HG02840 (cell line): ENCODE results near the gene RBSN.

Experiments
- ATAC-seq: cut with Tn5 transposase; IDR thresholded peaks from one replicate; pipeline ENCODE4 v1.9.1; 2021; ENCODE audit warnings: mild to moderate bottlenecking, moderate library complexity, moderate number of reproducible peaks; ENCODE audit not compliant: unreplicated experiment, low FRiP score

RBSN gene

DNA sequence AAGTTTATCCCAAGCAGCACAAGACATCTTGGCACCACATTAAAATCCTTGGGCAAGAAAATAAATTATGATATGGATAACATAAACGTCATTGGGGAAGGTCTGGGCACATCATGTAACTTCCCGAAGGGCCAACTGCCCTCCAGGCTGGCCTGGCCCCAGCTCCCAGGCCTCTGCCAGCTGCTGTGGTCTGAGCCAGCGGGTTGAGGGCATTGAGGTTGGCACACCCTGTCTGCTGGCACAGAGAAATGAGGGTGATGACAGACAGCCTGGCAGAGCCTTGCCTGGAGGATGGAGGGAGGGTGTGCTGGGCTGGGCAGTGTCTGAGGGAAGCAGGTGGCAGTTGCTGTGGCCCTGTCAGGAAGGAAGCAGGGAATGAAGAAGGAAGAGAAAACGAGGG is 3.3 kb upstream of the RBSN start:
- no peak for ATAC-seq

DNA sequence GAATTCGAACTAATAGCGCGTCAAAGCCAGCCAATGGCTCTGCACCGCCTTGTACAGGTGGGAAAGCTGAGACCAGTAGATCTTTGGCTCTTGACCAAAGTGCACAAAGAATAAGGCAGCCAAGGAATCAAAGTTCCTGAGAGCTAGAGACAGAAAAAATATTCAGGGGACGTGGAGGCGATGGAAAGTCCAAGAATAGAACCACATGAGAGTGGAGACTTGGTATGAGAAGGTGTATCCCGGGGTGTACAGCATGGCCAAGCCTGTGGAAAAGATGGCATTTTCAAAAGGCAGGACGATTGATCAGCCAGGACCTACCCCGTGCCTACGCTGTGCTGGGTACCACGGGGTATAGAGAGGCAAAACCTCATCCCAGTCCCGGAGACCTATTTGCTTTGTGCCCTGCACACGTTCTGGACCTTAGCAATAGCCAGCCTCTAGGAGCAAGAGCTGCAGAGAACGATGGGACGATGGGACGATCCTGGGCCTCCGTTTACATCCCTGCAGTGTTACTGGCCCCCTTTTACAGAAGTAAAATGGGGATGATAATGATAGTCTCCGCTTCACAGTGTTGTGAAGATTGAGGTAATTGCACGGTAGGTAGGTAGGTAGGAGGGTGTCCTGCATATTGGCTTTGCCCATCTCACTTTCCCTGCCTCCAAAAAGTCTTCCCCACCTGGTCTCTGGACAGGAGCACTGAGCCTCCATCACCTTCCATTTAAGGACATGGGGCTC is 583 bp upstream of the RBSN start:
- peak; percentile 24 for ATAC-seq

DNA sequence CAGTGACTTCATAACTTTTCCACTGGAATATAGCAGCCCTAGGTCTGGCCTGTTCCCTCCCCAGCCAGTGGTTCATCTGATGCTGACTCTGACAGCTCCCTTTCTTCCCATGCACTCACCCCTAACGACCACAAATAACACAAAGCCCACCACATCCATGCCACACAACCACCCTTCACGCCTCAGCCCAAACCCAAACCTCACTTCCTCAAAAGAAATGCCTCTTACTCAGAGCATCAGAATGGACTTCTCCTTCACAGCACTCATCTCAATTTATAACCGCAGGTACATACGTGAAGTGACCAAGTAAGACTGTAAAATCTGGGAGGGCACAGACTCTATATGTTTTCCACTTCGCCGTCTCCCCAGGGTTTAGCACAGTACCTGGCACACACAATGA is 1.1 kb downstream of the RBSN start:
- ATAC-seq = no peak

DNA sequence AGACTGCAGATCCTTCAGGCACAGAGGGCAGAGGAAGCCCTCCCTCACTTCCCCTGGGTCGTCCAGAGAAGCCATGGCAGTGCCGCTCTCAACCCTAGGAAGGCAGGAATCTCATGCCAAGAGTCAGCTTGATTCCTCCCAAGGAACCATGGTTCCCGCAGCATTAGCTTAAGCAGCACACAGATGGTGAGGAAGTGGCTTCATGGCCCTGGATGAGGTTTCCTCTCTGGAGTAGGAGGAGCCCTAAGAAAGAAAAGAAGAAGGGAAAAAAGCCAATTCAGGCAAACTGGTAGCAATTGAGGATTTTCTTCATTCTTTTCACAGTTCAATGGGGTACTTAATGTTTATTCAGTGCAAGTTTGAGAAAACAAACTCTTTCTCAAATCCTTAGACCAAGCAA is 2.9 kb downstream of the RBSN start:
- ATAC-seq = no peak

DNA sequence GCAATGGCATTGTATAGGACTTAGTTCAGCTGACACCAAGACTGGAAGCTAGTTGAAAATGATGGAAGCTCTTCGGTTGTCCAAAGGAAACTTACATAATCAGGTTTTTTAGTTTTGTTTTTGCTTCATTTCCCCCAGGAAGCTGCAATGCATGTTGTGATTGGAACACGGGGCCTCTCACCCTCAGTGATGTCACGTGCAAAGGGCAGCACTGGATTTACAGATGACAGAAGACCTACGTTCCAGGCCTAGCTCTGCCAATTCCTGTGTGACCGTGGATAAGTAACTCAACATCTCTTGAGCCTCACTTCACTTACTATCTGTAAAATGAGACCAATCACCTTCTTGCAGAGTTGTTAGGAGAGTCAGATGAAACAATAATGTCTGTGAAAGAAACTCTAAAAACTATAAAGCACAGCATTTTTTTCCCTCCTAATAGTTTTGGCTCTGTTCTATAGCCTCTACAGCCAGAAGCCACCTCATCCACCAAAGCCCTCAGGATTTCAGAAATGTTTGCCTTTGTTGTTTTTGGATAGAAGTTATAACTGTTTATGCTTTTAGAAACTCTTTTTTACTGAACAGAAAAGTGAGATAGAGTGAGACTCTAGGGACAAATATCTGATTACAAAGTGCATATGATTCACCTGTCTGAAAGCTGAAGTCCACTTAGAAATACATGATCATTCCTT is 4.6 kb downstream of the RBSN start:
- no peak for ATAC-seq

DNA sequence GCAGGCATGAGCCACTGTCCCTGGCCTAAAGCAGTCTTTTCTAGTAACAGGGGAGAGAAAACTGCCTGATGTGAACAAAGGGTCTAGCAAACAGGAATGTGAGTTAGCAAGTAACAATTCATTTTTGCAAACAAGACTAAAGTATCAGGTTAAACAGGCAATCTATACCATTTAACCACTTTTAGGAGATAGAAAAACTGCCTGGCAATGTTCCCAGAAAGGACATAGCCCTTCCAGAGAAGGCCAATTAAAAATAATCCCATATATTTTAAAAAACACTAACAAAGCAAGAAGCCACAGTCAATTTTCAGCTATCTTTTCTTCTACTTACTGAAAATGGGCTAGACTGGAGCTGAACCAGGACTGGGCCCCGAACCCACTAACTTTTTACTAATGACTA is 6.3 kb downstream of the RBSN start:
- ATAC-seq = no peak

DNA sequence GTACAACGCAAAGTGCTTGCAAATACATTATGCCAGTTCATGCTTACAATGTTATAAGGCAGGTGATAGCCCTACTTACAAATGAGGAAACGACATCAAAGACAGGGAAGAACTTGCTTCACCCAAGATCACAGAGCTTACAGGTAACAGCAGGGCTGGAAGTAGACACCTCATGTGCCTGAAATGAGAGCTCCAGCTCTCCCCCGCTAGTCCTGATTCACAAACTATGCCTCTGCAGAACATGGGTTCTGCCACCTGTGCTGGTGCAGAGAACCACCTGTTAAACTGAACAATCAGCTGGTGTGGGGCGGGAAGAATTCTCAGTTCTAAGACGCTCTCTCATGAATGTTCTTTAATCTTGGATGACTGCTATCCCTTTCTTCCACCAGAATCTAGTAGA is 7.4 kb downstream of the RBSN start:
- ATAC-seq = no peak

DNA sequence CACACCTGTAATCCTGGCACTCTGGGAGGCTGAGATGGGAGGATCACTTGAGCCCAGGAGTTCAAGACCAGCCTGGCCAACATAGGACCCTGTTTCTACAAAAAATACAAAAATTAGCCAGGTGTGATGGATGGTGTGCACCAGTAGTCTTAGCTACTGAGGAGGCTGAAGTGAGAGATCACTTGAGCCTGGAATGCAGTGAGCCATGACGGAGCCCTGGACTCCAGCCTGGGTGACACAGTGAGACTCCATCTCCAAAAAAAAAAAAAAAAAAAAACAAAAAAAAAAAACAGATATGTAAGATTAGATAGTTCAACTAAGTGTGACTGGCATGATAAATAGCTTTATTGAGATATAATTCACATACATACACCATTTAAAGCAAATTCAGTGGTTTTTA is 9.7 kb downstream of the RBSN start:
- no peak for ATAC-seq

DNA sequence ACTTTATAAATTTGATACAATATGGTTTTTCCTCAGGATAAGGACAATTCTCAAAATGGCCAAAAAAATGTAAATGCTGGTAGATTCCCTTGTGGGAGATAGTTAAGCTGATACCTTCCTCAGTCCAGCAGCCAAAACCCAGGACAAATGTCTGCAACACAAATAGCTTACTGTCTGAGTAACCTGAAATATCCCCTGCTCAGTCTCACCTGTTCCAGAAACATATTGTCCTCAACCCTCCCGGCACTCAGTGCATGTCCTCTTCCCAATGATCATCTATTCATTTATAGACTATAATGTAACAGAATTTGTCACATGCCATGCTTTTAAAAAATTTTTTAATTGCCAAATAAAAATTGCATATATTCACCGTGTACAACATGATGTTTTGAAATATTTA is 12.2 kb downstream of the RBSN start:
- no peak for ATAC-seq

DNA sequence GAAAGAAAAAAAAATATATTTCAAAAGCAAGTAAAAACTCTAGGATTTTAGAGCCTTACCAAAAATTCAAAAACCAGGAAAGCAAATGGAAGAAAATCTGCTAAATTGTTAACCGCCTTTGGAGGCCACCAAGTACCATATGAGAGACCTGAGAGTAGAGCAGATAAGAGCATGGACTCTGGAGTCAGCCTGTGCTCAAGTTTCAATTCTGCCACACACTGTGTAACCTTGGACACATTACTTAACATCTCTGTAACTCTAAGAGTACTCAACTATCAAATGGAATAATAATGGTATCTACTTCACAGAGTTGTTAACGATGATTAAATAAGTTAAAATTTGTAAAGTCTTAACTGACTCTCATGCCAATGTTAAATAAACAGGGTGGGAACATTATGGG is 12.7 kb downstream of the RBSN start:
- no peak for ATAC-seq

DNA sequence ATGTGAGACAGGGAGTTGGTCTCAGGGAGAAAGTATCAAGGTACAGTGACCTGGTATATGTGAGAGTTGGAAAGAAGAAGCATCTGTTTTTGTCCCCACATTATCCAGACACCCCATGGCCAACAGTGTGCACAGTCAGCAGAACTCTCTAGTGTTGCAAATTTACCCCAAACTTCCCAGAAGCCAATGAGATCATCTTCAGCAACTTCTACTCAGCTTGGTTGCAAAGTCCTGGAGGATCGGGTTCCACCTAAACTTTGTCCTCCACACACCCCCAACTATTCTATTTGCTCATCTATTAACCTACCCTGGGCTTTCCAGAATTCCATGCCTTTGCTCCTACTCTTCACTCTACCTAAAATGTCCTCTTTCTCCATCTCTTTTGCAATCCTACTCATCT is 15.7 kb downstream of the RBSN start:
- ATAC-seq = no peak

DNA sequence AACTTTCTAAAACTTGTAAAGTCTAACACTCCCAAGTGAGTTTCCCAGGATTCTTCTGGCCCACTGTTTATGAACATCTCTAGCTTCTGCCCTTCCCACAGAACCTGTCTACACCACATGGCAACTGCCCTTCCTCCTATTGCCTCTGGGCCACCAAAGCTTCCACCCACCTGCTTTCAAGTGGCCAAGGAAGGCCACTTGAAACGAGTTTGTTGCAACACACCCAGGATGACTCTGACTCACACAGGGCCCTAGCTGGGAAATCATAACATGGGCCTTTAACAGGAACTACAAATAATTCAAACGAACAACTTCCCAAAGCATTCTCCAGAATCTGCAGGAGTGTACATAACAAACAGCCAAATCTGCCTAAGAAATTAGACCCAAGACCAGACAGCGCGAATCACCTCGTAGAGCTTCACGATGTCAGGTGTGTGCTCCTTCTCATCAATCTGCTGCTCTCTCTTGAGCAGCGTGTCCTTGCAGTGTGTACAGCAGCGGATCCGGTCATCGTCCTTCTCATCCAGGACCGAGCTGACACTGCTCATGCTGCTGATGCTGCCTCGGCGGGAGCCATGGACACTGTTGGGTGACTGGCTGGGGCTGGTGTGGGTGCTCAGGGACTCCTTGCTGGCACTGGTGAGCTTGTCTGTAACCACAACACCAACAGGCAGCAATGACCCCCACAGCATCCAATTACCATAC is 16.8 kb downstream of the RBSN start:
- no peak for ATAC-seq

DNA sequence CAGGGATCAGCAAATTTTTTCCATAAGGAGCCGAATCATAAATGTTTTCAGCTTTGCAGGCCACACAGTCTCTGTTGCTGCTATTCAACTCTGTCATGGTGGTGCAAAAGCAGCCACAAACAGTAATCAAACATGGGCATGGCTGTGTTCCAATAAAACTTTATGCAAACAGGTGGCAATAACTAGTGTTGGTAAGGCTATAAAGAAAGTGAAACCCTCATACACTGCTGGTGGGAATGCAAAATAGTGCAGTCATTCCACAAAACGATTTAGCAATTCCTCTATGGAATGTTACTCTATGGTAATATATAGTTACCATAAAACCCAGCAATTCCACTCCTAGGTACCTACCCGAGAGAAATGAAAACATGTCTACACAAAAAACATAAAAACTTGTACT is 19.9 kb downstream of the RBSN start:
- no peak for ATAC-seq

DNA sequence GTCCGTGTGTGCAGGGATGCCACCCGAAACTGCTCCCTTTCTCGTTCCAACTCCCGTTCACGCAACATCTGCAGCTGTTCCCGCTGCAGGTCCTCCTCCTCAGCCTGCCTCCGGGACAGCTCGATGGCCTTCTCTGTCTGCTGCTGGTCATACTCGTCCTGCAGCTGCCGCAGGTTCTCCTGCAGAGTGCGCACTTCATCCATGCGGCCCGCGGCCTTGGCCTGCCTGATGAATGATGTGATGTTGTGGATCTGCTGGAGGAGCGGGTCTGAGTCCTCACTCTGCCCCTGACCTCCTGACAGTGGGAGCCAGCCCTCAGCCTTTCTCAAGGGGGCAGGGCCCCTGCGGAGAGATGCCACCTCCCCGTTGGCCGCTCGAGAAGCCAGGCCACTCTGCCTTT is 24.4 kb downstream of the RBSN start:
- ATAC-seq = no peak

DNA sequence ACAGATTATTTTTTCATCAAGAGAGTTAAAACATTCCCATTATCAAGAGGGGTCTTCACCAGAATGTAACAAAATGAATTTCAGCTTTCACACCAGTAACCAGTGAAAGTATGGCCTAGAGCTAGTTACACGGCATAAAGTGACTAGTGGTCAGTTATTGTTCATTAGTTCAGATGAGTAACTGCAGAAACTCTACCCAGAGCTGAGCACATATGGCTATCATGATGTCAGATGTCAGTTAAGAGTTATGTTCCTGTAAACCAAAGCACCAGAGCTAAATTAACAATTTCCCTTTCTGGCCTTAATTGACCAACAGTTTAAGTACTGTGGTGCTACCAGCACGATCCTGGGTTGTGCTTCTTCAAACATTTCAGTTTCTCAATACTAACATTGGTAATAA is 27.2 kb downstream of the RBSN start:
- ATAC-seq = no peak

DNA sequence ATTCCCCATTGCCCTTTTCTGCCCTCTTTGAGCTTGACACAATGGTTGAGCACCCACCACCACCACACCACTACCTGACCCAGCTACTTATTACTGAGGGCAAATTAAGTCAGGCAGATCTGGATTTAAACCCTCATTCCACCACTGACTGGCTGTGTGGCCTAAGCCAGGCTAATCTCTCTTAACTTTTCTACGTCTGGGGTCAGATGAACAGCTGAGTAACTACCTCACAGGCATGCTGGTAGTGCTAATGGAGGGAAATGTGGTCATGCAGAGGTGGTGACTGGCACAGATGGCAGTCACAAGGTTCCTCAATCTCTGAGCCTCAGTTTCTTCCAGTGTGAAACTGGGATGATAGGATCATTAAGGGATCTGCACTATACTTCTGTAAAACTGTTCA is 29.5 kb downstream of the RBSN start:
- no peak for ATAC-seq

DNA sequence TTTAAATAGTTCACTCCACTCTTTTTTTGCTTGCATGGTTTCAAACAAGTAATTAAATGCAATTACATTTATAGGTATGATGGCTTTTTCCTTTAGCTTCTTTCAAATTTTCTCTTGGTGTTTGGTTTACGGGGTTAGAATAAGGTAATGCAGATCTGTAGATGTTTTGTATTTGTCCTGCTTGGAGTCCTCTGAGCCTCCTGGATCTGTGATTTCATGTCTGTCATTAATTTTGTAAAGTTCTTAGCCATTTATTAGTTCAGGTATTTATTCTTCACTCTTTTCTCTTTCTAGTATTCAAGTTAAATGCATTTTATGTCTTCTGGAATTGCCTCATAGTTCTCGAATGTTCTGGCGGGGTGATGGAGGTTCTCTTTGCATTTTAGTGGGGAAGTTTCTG is 32.5 kb downstream of the RBSN start:
- ATAC-seq = no peak

DNA sequence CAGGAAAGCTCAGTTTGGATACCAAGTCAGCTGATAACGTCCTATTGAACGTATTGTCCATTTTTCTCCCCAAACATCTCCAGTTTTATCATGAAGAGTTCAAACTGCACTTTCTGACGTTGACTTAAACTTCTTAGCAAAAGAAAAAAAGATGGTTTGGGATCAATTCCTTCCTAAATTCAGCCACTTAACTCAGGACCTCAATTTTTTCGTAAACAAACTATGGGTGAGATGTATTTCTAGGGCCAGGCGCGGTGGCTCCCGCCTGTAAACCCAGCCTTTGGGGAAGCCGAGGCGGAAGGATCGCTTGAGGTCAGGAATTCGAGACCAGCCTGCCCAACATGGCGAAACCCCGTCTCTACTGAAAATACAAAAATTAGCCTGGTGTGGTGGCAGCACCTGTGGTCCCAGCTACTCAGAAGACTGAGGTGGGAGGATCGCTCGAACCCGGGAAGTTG is 33.4 kb downstream of the RBSN start:
- ATAC-seq = no peak

DNA sequence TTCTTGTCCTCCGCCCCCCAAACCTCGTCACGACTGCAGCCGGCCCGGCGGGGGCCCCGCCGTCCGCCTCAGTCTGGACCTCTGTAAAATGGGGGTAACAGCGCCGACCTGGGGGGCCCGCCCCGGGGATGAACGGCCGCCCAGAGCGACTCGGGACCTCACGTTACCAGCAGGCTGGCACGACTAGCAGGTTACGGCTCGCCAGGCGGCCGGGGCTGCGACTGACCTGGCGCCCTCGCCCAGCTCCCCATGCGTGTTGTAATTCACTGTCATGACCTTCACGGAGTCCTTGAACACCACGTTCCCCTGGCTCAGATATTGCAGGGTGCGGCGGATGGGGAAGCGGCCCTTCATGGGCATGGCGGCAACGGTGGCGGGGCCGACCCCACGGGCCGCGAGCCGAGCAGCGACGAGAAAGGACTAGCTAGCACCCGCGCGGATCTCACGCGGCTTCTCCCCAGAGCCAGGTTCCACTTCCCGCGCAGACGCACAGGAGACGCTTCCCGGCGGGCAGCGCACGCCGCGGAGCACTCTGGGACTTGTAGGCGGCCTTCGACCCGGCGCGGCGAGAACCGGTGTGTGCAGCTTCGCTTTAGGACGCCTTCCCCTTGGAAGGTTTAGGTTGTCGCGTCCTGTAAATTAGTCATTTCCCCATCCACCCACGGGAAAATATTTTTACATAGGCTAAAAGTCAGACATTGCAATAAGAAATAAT is 34.0 kb downstream of the RBSN start, which contains the start of gene MRPS25:
MRPS25 (minus strand) TSS at position 481 of the 715 bp plus-strand sequence; CDS start at position 360, 121 bp downstream.
- peak; percentile 90 for ATAC-seq

DNA sequence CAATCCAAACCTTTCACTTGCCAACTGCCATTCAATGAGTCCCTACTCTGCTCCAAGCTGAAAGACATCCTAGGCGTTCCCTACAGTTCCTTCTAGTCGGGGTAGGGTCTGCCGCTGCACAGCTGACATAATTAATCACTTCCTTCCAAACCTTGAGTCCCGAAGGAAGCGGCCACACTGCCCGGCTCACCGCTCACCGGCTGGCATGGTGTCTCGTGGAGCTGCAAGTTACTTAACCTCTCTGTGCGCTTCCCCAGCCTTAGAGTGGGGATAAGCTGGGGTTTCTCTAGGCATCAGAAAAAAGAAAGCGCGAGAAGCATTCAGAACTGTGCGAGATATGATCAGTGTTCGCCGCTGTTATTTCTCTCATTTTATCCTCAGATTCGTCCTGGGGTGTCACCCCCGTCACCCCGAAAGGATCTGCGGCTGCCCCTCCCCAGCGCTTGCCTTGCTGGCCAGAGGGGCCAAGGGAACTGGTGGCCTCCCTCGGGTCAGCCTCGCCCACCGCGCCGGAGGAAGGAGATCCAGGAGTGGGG is 34.6 kb downstream of the RBSN start:
- peak; percentile 12 for ATAC-seq
